Neural cell (in vitro differentiated cells): ENCODE data around the gene KLF2. TPM values are rescaled to one million over a fixed set of nuclear protein-coding genes. Genes with fewer than 3 reads are reported as not detected.

ENCODE experiments used
- H2AFZ ChIP-seq: fragments of 200-600, 300-800 bp; sonication (generic), shearing (Covaris generic); 2 replicates; pipeline ENCODE4 v1.6.0; 2014; ENCODE audit warnings: low read depth, mild to moderate bottlenecking, antibody characterized with exemption, low read length, moderate library complexity
- H3F3A ChIP-seq: fragments of 200-600 bp; shearing (Covaris generic); 2 replicates; pipeline ENCODE4 v1.6.1; 2016; ENCODE audit warnings: mild to moderate bottlenecking, moderate library complexity, mixed read lengths, antibody characterized with exemption, low read length; ENCODE audit not compliant: insufficient read depth, poor library complexity, severe bottlenecking
- H3K27ac ChIP-seq: fragments of 200-600, 300-800 bp; sonication (generic), shearing (Covaris generic); 2 replicates; pipeline ENCODE4 v1.5.1; 2014; ENCODE audit warnings: mild to moderate bottlenecking, low read length, moderate library complexity
- H3K27me3 ChIP-seq: fragments of 300-800, 200-600 bp; sonication (generic), shearing (Covaris generic); 2 replicates; pipeline ENCODE4 v1.6.0; 2014; ENCODE audit warnings: mild to moderate bottlenecking, low read depth, low read length, moderate library complexity; ENCODE audit not compliant: insufficient read depth
- H3K36me3 ChIP-seq: fragments of 300-800, 200-600 bp; sonication (generic), shearing (Covaris generic); 2 replicates; pipeline ENCODE4 v1.5.1; 2014; ENCODE audit warnings: mild to moderate bottlenecking, antibody characterized with exemption, low read length, moderate library complexity; ENCODE audit not compliant: insufficient read depth
- H3K4me2 ChIP-seq: fragments of 300-800, 200-600 bp; sonication (generic), shearing (Covaris generic); 2 replicates; pipeline ENCODE4 v1.6.0; 2014; ENCODE audit warnings: mild to moderate bottlenecking, low read length
- H3K4me3 ChIP-seq: fragments of 300-800, 200-600 bp; sonication (generic), shearing (Covaris generic); 2 replicates; pipeline ENCODE4 v1.5.1; 2014; ENCODE audit warnings: mild to moderate bottlenecking, low read length, moderate library complexity
- H3K79me2 ChIP-seq: fragments of 200-600 bp; shearing (Covaris generic); replicated peaks from 2 replicates; pipeline ENCODE4 v1.6.0; 2014; ENCODE audit warnings: mild to moderate bottlenecking, low read length, moderate library complexity; ENCODE audit not compliant: insufficient read depth
- H3K9ac ChIP-seq: fragments of 300-800, 200-600 bp; sonication (generic), shearing (Covaris generic); 2 replicates; pipeline ENCODE4 v1.6.1; 2016; ENCODE audit warnings: mild to moderate bottlenecking, low read length, mixed read lengths
- H3K9me2 ChIP-seq: fragments of 200-600 bp; shearing (Covaris generic); 2 replicates; pipeline ENCODE4 v1.6.1; 2016; ENCODE audit warnings: mild to moderate bottlenecking, low read length, mixed read lengths; ENCODE audit not compliant: insufficient read depth
- H3K9me3 ChIP-seq: fragments of 200-600, 300-800 bp; sonication (generic), shearing (Covaris generic); 2 replicates; pipeline ENCODE4 v1.6.1; 2016; ENCODE audit warnings: mild to moderate bottlenecking, mixed run types, low read length, moderate library complexity, mixed read lengths
- H4K20me1 ChIP-seq: fragments of 200-600 bp; shearing (Covaris generic); 2 replicates; pipeline ENCODE4 v1.6.1; 2016; ENCODE audit warnings: mild to moderate bottlenecking, mixed run types; ENCODE audit not compliant: insufficient read depth
- CTCF ChIP-seq: fragments of 450-650 bp; IDR thresholded peaks from 2 replicates; pipeline ENCODE4 v1.5.1; 2014; ENCODE audit warnings: antibody characterized with exemption, mild to moderate bottlenecking, moderate library complexity; ENCODE audit not compliant: poor library complexity, severe bottlenecking
- EP300 ChIP-seq: fragments of 450-650 bp; conservative IDR thresholded peaks from 2 replicates; pipeline ENCODE4 v1.6.1; 2014; ENCODE audit warnings: antibody characterized with exemption, mild to moderate bottlenecking, moderate library complexity; ENCODE audit not compliant: poor library complexity, severe bottlenecking
- EZH2 ChIP-seq: fragments of 200-600, 300-800 bp; shearing (Covaris generic), sonication (generic); IDR thresholded peaks from 2 replicates; pipeline ENCODE4 v1.6.1; 2014; ENCODE audit warnings: antibody characterized with exemption, low read length, borderline replicate concordance, mild to moderate bottlenecking; ENCODE audit not compliant: insufficient read depth, poor library complexity, severe bottlenecking
- MXI1 ChIP-seq: fragments of 450-650 bp; conservative IDR thresholded peaks from 2 replicates; pipeline ENCODE4 v1.6.1; 2014; ENCODE audit warnings: antibody characterized with exemption, mild to moderate bottlenecking; ENCODE audit not compliant: poor library complexity, severe bottlenecking
- POLR2AphosphoS5 ChIP-seq: IDR thresholded peaks from 2 replicates; pipeline ENCODE4 v1.6.1; 2012
- RAD21 ChIP-seq: fragments of 450-650 bp; conservative IDR thresholded peaks from 2 replicates; pipeline ENCODE4 v1.6.1; 2014; ENCODE audit warnings: antibody characterized with exemption, mild to moderate bottlenecking, moderate library complexity
- REST ChIP-seq: IDR thresholded peaks from 2 replicates; pipeline ENCODE4 v1.6.1; 2012; ENCODE audit warnings: borderline replicate concordance
- SMC3 ChIP-seq: fragments of 450-650 bp; conservative IDR thresholded peaks from 2 replicates; pipeline ENCODE4 v1.6.1; 2014; ENCODE audit warnings: antibody characterized with exemption, mild to moderate bottlenecking, moderate library complexity; ENCODE audit not compliant: poor library complexity
- TAF1 ChIP-seq: IDR thresholded peaks from 2 replicates; pipeline ENCODE4 v1.6.1; 2012; ENCODE audit warnings: low read depth
- polyA plus RNA-seq: library from polyadenylated mRNA; depleted of rRNA; stranded (reverse); fragments of >200 nt; gene quantifications from 2 replicates; pipeline ENCODE4 v1.2.3, GENCODE V29; 2014

The KLF2 gene
- polyA plus RNA-seq, 1 donor from 2014 or later, result 0.15 TPM

GRCh38 chr19:16327911-16328823 is 3.5 kb downstream of the KLF2 start:
- no peaks in the 10 kb centered on the region for H3K9me2 ChIP-seq
- H3K27ac ChIP-seq, result no peak overlapping the region
- H3K36me3 ChIP-seq, result no peaks in the 10 kb centered on the region
- H3K4me2 ChIP-seq, result no peak overlapping the region
- H4K20me1 ChIP-seq, result no peaks in the 10 kb centered on the region
- H3K9me3 ChIP-seq, result no peaks in the 10 kb centered on the region
- H3K27me3 ChIP-seq, result peaks cover 68% of the 10 kb centered on the region
- no peak overlapping the region for H3K4me3 ChIP-seq
- H3K79me2 ChIP-seq, result no peaks in the 10 kb centered on the region
- no peaks in the 10 kb centered on the region for H3F3A ChIP-seq
- H2AFZ ChIP-seq, result no peak overlapping the region
- H3K9ac ChIP-seq, result no peak overlapping the region
- TF ChIP-seq CTCF (no peak), POLR2AphosphoS5 (no peak), REST (no peak), SMC3 (no peak), MXI1 (no peak), EZH2 (no peak), RAD21 (no peak), TAF1 (no peak), EP300 (no peak)

GRCh38 chr19:16328824-16329482 is 4.3 kb downstream of the KLF2 start:
- Histone ChIP-seq H3K9ac (no peak overlapping the region), H3K27me3 (peaks cover 60% of the 10 kb centered on the region), H3K36me3 (no peaks in the 10 kb centered on the region), H3K9me2 (no peaks in the 10 kb centered on the region), H4K20me1 (no peaks in the 10 kb centered on the region), H2AFZ (no peak overlapping the region), H3K27ac (no peak overlapping the region), H3K79me2 (no peaks in the 10 kb centered on the region), H3K9me3 (no peaks in the 10 kb centered on the region), H3F3A (no peaks in the 10 kb centered on the region), H3K4me3 (no peak overlapping the region), H3K4me2 (no peak overlapping the region)
- TF ChIP-seq SMC3, result no peak
- no peak for TF ChIP-seq POLR2AphosphoS5
- TF ChIP-seq CTCF, result no peak
- no peak for TF ChIP-seq RAD21
- TF ChIP-seq EP300, result no peak
- no peak for TF ChIP-seq EZH2
- TF ChIP-seq TAF1, result no peak
- no peak for TF ChIP-seq MXI1
- no peak for TF ChIP-seq REST
